SKM-1 (cell line): Measurements from ENCODE around the gene ANKRD44.

ENCODE experiments used
- DNase-seq: peaks from one replicate; lab custom pipeline; 2025; ENCODE audit not compliant: unreplicated experiment; lab: John Stamatoyannopoulos, UW

The ANKRD44 gene

DNA sequence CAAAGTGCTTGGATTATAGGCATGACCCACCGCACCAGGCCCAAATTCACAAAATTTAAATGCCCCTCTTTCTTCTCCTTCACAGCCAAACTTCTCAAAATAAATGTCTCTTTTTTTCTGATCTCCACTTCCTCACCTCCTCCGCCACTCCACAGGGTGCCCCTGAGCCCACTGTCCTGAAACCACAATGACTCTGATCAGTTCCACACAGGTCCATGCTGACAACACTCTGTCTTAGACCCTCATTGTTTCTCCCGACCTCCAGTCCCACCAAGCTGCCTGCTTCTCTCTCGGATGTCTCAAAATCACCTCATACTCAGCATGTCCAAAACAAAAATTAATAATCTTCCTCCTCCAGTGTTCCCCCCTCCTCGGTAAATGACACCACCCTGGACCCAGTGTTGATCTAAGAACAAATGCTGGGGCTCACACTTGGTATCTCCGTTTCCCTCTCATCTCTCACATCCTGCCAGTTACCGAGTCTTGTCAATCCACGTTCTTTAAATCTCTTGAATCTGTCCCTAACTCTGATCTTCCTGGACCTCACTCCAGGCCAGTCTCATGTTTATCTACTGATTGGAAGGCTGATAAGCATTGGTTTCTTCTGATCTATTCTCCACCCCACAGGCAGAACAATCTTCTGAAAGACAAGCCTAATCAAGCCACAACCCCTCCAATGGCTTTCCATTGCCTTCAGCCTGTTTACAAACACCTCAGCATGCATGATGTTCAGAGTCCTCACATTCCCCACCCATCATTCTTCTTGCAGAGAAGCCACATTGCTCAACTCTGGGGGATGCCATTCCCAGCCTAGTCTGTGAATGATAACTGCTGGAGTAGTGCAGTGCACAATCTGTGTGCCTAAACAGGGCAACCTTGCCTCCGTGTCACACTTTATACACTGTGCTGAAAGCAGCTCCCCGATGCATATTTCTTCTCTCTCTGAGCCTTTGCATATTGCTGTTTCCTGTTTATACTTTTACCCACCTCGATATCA lies 12.4 kb upstream of the ANKRD44 start:
- DNase-seq = no peak

GRCh38 chr2:197322143-197322542 lies 11.6 kb upstream of the ANKRD44 start:
- no peak for DNase-seq

GRCh38 chr2:197315371-197315770 lies 4.8 kb upstream of the ANKRD44 start:
- DNase-seq = no peak

DNA sequence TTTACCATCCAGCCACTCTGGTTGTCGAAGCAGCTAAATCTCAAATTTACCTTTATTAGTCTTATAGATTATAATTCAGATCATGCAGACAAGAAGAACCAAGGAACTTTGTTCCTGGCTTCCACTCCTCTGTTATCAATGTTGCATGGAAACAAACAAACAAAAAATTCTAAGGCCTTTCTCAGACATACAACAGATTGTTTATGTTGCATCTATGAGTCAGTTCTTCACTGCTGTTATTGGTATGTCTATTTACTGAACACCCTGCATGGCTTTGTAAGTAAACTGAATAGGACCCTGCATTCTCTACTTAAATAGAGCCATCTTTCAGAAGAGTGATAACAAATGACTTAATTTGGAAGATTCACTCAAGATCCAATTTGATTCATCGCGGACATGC lies 1.6 kb upstream of the ANKRD44 start:
- no peak for DNase-seq

DNA sequence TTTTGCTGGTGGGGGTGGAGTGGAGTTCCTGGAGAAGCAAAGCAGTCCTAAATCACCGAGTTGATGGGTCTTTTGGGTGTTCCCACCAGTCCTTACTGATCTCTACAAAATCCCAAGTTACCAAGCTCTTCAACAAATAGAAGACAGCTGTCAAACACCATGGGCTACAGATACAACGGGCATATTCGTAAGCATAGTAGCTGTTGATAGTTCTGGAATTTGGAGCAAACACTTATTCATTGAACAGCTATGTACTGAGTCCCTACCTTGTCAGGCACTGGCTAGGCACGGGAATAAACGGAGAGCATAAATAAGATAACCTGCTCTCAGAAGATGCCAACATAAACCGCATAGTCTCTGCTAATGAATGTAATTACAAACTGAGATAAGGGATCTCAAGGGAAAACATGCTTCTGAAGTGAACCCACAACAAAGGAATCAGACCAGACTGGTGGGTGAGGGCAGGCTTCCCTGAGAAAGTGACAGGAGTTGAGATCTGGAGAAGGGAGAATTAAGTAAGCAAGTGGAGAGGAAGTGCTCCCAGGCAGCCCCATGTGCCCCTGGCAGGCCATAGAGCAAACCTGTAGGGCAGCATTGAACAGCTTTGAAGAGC lies 947 bp upstream of the ANKRD44 start:
- no peak for DNase-seq

GRCh38 chr2:197310987-197311420 lies 424 bp upstream of the ANKRD44 start:
- no peak for DNase-seq

GRCh38 chr2:197309691-197310231 lies 819 bp downstream of the ANKRD44 start:
- no peak for DNase-seq

- DNase-seq = no peak
These were observed 1.4 kb downstream of the ANKRD44 start for GRCh38 chr2:197308996-197309690.

- peak; percentile 46 for DNase-seq
These were observed 2.0 kb downstream of the ANKRD44 start for GRCh38 chr2:197308585-197308984.

- no peak for DNase-seq
These were observed 2.6 kb downstream of the ANKRD44 start for GRCh38 chr2:197307933-197308521.

DNA sequence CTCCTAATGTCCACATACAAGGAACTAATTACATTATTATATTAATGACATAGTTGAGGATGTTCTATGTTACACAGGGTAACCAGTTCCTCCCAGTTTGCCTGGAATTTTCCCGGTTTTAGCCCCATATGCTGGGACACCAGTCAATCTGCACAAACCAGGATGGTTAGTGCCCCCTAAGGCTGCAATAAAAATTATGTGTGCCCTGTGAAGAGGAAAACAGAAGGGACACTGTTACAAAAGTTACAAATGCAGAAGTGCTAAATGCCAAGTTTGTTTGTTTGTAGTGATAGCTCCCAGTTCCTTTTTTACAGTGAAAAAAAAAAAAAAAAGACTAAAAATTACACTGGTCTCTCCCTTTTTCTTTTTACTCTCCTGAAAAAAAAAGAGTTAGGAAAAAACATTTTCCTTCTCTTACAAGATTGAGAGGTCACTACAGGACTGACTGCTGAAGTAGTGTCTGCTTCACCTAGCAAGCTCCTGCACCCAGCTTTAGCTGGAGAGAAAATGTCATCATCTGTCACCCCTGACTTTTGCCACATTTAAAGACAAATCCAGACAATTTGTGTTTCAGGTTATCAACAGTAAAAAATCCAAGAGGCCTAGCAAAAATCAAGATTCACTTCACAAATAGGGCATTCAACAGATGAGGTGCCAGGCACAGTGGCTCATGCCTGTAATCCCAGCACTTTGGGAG lies 3.2 kb downstream of the ANKRD44 start:
- DNase-seq = peak; percentile 18

DNA sequence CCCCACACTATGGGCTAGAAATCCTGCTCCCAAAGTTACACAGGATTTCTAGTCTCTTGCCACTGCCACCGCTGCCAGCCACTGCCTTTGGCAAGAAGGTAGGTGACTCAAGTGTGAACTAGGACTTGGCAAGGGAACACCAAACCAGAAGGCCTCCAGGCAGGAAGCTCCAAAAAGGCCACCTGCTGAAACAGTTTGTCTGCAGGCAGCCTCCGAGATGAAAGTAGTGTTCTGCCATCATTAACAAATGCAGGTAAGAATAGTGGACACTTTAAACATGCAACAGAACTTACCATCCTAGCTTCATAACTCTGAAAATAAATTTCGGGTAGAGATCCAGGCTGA lies 3.9 kb downstream of the ANKRD44 start:
- no peak for DNase-seq

- DNase-seq = no peak
These were observed 4.4 kb downstream of the ANKRD44 start for GRCh38 chr2:197306024-197306695.

- DNase-seq = no peak
These were observed 6.0 kb downstream of the ANKRD44 start for GRCh38 chr2:197304556-197305011.

DNA sequence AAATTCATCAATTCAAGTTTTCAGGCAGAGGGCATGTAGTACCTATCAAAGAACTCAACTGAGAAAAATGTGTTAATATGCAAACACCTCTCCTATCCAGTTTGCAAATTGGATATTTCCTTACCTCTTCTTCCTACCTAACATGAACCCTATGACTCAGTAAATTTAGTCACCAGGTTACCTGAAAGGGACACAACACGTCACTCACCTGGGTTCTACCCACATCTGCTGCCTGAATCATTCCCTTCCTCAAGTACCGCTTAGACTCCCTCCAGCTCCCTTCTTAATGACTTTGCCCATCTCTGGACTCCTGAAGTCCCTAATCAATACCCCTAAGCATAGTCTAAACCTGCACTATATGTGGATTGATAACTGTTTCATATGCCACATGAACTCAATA lies 10.4 kb downstream of the ANKRD44 start:
- no peak for DNase-seq

DNA sequence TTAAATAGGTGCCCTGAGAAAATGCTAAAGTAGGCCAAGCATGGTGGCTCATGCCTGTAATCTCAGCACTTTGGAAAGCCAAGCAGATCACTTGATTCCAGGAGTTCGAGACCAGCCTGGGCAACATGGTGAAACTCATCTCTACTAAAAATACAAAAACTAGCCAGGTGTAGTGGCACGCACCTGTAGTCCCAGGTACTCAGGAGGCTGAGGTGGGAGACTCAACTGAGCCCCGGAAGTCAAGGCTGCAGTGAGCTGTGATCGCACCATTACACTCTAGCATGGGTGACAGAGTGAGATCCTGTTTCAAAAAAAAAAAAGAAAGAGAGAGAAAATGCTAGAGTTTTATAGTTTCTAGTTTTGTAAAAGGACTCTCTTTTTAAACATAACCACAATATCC lies 12.0 kb downstream of the ANKRD44 start:
- DNase-seq = no peak

DNA sequence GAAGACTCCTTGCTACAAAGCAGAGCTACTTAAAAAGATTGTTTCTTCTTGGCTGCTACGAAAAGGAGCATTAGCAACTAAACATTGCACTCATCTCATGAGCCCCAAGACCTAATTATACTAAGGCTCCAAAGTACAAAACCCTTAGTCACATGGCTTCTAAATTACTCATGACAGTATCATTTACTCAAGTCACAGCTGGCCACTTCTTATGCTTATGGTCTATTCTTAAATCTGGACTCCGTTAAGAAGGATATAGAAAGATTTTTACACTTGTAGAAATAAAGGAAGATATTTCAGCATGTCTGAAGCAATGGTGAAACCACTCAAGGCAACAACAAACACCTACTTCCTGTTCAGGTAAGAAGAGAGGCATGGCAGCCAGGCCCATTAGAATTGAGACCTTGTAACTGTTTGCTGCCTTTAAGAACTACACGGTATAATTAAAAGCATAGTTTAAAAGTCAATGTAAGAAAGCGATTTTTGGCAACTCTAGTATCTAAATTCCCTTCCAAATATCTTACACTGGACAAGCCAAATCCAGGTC lies 12.7 kb downstream of the ANKRD44 start:
- no peak for DNase-seq

GRCh38 chr2:197297266-197297665 lies 13.3 kb downstream of the ANKRD44 start:
- no peak for DNase-seq

- DNase-seq = no peak
These were observed 13.7 kb downstream of the ANKRD44 start for GRCh38 chr2:197296835-197297234.

DNA sequence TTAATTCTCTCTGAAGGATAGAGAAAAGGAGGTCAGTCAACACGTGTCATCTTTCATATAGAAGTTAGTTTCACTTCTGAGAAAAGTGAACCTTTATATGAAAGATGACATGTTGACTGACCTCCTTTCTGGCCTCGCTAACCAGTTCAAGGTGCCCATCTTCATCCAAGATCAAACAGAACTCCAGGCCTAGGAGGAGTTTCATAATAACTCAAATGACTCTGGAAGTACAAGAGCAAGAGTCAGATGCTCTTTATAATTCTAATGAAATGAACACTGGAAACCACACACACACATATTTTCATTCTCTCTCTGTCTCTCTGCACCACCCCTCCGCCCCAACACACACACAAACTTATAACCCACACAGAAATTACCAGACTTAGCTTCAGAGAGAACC lies 16.3 kb downstream of the ANKRD44 start:
- DNase-seq = no peak
